GM18507 (cell line): ENCODE measurements around the gene MVP.
A peak's percentile ranks its signal among the peaks of the same experiment; 100 is the strongest.
"Not testable (repeated sequence)": the region's sequence is repeated elsewhere in the genome, so short reads cannot be mapped to it uniquely, and the experiment has no call there.

Experiments
- DNase-seq: peaks from one replicate; pipeline ENCODE4 v3.0.0; 2011; ENCODE audit warnings: low read depth; ENCODE audit not compliant: insufficient read length; ENCODE audit errors: extremely low spot score
- FAIRE-seq: peaks from 2 replicates; lab custom pipeline; 2011; peaks lifted over from hg19 to GRCh38; lab: Jason Lieb, UNC

MVP gene

DNA sequence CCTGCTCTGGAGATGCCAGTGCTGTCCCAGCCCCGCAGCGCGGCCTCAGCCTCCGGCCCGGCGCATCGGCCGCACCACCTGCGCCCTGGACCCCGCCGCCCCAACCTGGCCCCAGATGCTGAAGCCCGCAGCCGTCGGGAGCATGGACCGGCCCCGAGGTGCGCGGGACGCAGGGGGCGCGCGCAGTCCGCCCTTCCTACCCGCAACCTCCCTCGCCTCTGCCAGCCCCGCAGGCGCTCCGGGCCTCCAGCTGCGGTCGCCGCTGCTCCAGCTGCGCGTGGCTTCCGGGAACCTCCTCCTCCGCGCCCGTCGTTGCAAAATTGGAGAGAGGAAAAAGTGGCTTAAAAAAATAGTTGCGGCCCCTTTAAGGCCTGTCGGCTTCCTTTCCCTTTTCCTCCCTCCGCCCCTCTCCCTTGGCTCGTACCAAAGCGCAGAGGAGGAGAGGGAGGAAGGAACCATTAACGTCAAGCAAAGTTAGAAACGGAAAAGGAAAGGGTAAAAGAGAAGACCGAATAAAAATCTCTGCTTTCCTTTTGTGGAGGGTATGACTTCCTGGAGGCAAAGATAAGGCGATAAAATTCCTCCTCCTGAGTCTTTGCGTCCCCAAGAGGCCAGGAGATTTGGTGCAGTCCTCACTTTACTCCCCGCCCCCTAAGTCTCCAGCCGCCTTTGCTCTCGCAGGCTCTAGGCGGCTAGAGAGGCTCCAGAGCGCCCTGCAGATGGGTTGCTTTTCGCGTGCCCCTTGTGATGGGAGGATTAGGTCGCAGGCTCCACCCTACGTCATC lies 42.8 kb downstream of the MVP start, which contains the start of gene CDIPT:
CDIPT (minus strand) TSS at position 343 of the 785 bp plus-strand sequence. CDS start 369 bp downstream, outside the sequence.
- DNase-seq (peak; percentile 90), FAIRE-seq (peak; percentile 97)

DNA sequence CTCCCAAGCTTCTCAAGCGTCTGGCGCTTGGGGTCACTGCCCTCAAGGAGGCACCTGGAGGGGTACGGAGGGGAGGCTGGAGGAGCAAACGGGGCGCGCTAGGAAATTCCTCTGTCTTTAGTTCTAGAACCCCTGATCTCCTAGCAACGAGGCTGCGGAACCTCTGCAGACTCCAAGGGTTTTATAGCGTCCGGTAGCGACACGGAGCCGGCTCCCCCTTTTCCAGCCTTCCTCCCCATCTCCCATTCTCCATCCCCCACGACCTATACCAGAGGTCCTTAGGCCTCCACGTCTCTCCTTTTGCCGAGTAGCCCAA lies 43.4 kb downstream of the MVP start:
- DNase-seq, result no peak
- no peak for FAIRE-seq

GRCh38 chr16:29864205-29864604 lies 43.9 kb downstream of the MVP start:
- DNase-seq (no peak), FAIRE-seq (no peak)

DNA sequence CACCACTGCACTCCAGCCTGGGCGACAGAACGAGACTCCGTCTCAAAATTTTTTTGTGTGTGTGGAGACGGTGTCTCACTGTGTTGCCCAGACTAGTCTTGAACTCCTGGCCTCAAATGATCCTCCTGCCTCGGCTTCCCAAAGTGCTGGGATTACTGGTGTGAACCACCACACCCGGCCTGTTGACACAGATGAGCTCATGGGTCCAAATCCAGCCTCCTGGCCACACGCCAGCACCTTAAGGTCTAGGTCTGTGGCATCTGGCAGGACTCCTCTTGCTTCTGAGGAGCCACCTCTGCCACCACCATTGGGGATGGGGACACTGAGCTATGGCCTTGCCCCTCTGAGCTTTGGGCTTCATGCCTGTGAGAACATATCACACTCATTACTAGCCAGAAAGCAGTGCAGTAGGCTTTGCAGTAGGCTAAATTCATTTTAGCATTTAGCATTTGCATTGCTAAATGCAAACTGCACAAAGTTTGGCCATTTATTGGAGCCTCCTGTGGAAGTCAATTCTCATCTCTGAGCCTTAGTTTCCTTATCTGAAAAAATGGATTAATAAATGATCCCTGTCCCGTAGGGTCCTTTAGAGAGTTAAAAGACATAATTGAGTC lies 48.2 kb downstream of the MVP start:
- FAIRE-seq (no peak), DNase-seq (no peak)

DNA sequence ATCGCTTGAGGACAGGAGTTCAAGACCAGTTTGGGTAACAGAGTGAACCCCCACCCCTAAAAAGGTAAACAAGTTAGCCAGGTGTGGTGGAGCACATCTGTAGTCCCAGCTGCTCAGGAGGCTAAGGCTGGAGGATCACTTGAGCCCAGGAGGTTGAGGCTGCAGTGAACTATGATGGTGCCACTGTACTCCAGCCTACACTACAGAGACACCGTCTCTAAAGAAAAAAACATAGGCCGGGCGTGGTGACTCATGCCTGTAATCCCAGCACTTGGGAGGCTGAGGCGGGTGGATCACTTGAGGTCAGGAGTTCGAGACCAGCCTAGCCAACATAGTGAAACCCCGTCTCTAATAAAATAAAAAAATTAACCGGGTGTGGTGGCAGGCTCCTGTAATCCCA lies 48.8 kb downstream of the MVP start:
- FAIRE-seq, result not testable (repeated sequence)

GRCh38 chr16:29871822-29872546 lies 51.7 kb downstream of the MVP start:
- no peak for FAIRE-seq

More for the DNA sequence above, 48.8 kb downstream of the MVP start:
- not testable (repeated sequence) for DNase-seq

GRCh38 chr16:29873319-29873718 lies 53.1 kb downstream of the MVP start:
- DNase-seq (no peak), FAIRE-seq (no peak)

More at GRCh38 chr16:29871822-29872546, 51.7 kb downstream of the MVP start:
- no peak for DNase-seq

GRCh38 chr16:29875206-29875605 lies 54.9 kb downstream of the MVP start:
- DNase-seq, result no peak

GRCh38 chr16:29876217-29876593 lies 55.9 kb downstream of the MVP start:
- FAIRE-seq (no peak), DNase-seq (no peak)

More at GRCh38 chr16:29875206-29875605, 54.9 kb downstream of the MVP start:
- no peak for FAIRE-seq

DNA sequence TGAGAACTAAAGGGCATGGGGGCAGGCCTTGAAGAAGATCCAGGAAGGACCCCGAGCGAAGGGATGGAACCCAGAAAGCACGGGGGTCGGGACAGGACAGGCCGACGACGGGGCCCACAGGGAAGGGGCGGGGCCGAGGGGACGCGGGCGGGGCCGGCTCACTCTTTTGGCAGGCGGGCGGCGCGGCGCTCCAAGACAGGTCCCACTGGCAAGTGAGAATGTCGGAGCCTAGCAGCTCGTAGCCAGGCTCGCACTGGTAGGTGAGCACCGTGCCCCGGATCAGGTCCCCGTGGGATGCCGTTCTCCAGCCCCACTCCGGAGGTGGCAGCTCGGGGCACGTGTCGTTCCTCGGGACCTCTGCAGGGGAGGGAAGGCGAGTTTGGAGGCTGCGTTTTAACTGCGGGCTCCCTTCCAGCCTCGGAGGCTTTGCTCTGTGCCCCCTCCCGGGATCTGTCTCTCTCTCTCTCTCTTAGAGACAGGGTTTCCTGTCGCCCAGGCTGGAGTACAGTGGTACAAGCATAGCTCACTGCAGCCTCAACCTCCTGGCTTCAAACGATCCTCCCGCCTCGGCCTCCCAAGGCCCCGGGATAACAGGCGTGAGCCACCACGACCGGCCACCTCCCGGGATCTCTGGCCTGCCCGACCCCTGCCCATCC lies 56.5 kb downstream of the MVP start:
- DNase-seq, result no peak
- no peak for FAIRE-seq

DNA sequence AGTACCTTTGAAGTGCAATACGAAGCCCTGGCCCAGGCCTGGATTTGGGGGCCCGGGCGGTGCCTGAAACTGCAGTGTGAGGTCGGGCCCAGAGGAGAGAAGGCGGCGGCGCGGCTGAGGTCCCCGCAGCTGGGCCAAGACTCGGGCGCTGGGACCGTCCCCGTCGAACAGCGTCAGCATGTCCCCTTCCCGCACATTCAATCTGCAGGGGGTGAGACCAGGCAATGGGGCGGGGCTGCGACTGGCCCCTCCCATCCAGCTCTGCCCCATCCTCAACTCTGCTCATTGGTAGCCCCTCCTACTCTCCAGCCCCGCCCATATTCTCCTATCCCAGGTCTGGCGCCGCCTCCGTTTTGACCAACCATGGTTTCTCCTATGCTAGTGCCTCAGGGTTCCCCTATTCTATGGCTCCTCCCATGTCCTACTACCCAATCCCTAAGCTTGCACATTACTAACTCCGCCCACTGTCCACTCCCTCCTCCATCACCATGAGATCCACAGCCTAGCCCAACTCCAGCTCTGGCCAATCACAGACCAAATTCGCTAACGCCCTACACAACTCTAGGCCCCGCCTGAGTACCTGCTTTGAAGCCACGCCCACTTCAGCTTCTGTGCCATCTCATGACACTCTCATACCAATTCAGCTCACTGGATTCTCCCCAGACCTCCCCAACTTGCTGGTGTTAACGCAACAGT lies 57.2 kb downstream of the MVP start:
- no peak for DNase-seq
- peak; percentile 57 for FAIRE-seq

DNA sequence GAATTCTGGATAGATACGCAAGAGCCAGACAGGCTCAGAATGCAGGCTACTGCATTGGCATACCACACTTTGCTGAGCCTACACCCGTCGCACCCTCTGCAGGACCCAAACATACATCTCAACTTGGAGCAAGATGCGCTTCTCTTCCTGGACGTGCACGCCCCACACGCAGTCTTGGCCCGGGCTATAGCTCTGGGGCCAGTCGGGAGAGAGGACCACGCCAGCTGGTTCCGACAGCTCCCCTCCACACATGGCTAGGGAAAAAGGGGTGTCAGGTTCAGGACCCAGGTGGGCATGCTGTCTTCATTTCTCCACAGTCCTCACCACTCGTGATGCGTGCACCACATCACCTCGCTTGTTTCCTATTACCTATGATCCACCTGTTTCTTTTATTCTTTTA lies 57.9 kb downstream of the MVP start:
- no peak for FAIRE-seq

GRCh38 chr16:29881050-29881449 lies 60.8 kb downstream of the MVP start:
- no peak for FAIRE-seq

More for the DNA sequence above, 57.9 kb downstream of the MVP start:
- DNase-seq, result no peak

GRCh38 chr16:29883987-29884386 lies 63.7 kb downstream of the MVP start:
- FAIRE-seq (no peak), DNase-seq (no peak)

More at GRCh38 chr16:29881050-29881449, 60.8 kb downstream of the MVP start:
- no peak for DNase-seq

DNA sequence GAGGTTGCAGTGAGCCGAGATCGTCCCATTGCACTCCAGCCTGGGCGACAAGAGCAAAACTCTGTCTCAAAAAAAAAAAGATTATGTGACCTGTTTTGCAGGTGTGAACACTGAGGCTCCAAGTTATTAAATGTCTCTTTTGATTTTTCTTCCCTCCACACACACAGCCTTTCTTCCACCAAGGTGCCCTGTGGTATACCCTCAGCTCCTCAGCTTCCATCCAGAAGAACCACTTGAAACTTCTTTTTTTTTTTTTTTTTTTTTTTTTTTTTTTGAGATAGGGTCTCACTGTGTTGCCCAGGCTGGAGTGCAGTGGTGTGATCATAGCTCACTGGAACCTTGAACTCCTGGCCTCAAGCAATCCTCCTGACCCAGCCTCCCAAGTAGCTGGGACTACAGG lies 69.1 kb downstream of the MVP start:
- not testable (repeated sequence) for FAIRE-seq, DNase-seq

GRCh38 chr16:29891525-29892457 lies 71.5 kb downstream of the MVP start:
- no peak for DNase-seq
- no peak for FAIRE-seq

DNA sequence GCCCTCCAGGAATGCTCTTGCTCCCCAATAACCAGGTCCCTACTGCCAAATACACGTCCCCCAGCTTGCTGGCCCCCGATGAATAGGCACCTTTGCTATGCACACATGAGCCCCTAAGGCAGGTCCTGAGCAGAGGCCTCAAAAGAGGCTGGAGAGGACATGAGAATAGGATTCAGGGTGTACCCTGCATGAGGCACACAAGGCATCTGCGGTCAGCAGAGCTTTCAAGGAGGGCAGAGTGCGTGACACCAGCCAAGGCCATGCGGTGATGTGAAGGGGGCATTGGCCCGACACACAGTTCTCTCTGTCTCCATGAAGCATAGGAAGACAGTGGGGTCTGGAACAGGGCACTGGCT lies 72.2 kb downstream of the MVP start:
- FAIRE-seq (no peak), DNase-seq (no peak)

GRCh38 chr16:29893553-29893952 lies 73.3 kb downstream of the MVP start:
- no peak for DNase-seq
- no peak for FAIRE-seq
